Activated CD4-positive, alpha-beta T cell treated with anti-CD3 and anti-CD28 coated beads for 1 hour (primary cell): ENCODE results near the gene EML4.
"Not testable (repeated sequence)": the region's sequence is repeated elsewhere in the genome, so short reads cannot be mapped to it uniquely, and the experiment has no call there.

ENCODE experiments used
- DNase-seq: peaks from one replicate; pipeline ENCODE4 v3.0.0-alpha.2; 2020

Gene EML4

GRCh38 chr2:42270757-42271156, 101.6 kb downstream of the EML4 start:
- DNase-seq: no peak

- not testable (repeated sequence) for DNase-seq
Observed at GRCh38 chr2:42271246-42271645, 102.1 kb downstream of the EML4 start.

GRCh38 chr2:42274863-42275262, 105.7 kb downstream of the EML4 start:
- no peak for DNase-seq

- DNase-seq: no peak
Observed at GRCh38 chr2:42281416-42282081, 112.4 kb downstream of the EML4 start.

GRCh38 chr2:42284019-42284418, 114.9 kb downstream of the EML4 start:
- no peak for DNase-seq

- no peak for DNase-seq
Observed at GRCh38 chr2:42286268-42286946, 117.3 kb downstream of the EML4 start.

- no peak for DNase-seq
Observed at GRCh38 chr2:42288811-42289210, 119.7 kb downstream of the EML4 start.

GRCh38 chr2:42289222-42289621, 120.1 kb downstream of the EML4 start:
- no peak for DNase-seq

- no peak for DNase-seq
Observed at GRCh38 chr2:42290005-42290404, 120.9 kb downstream of the EML4 start.

- no peak for DNase-seq
Observed at GRCh38 chr2:42293019-42293418, 123.9 kb downstream of the EML4 start.

- DNase-seq: no peak
Observed at GRCh38 chr2:42296226-42296625, 127.1 kb downstream of the EML4 start.

- DNase-seq: no peak
Observed at GRCh38 chr2:42297322-42297936, 128.3 kb downstream of the EML4 start.

GRCh38 chr2:42298132-42298531, 129.0 kb downstream of the EML4 start:
- DNase-seq: no peak

GRCh38 chr2:42298996-42299754, 130.0 kb downstream of the EML4 start:
- no peak for DNase-seq

GRCh38 chr2:42300527-42300926, 131.4 kb downstream of the EML4 start:
- no peak for DNase-seq

- DNase-seq: no peak
Observed at GRCh38 chr2:42303252-42303651, 134.1 kb downstream of the EML4 start.

GRCh38 chr2:42304059-42304713, 135.0 kb downstream of the EML4 start:
- no peak for DNase-seq

- DNase-seq: no peak
Observed at GRCh38 chr2:42307180-42307579, 138.0 kb downstream of the EML4 start.

GRCh38 chr2:42309366-42309765, 140.2 kb downstream of the EML4 start:
- DNase-seq: no peak

GRCh38 chr2:42310007-42310515, 140.9 kb downstream of the EML4 start:
- no peak for DNase-seq

GRCh38 chr2:42312106-42312505, 143.0 kb downstream of the EML4 start:
- no peak for DNase-seq

- DNase-seq: no peak
Observed at GRCh38 chr2:42314892-42315468, 145.8 kb downstream of the EML4 start.
